Trophoblast cell (in vitro differentiated cells and primary cell): ENCODE results near the gene CPLX4.

Experiments used
- DNase-seq, 2 donors: peaks; one replicate each; pipeline ENCODE4 v3.0.0-alpha.2; 2016
- H2AFZ ChIP-seq: 2 replicates; pipeline ENCODE4 v1.6.1; 2013; ENCODE audit warnings: low read length, moderate library complexity, mild to moderate bottlenecking; ENCODE audit not compliant: insufficient read depth, poor library complexity
- H2AK5ac ChIP-seq: 2 replicates; pipeline ENCODE4 v1.6.1; 2013; ENCODE audit warnings: mild to moderate bottlenecking, low read length
- H2BK120ac ChIP-seq: 2 replicates; pipeline ENCODE4 v1.6.1; 2013; ENCODE audit warnings: low read length, mild to moderate bottlenecking, moderate library complexity; ENCODE audit not compliant: insufficient read depth, poor library complexity
- H2BK12ac ChIP-seq: 2 replicates; pipeline ENCODE4 v1.6.1; 2013; ENCODE audit warnings: mild to moderate bottlenecking, low read length, moderate library complexity
- H2BK5ac ChIP-seq: 2 replicates; pipeline ENCODE4 v1.6.1; 2013; ENCODE audit warnings: low read length, low read depth, moderate library complexity, mild to moderate bottlenecking; ENCODE audit not compliant: poor library complexity
- H3K14ac ChIP-seq: 2 replicates; pipeline ENCODE4 v1.6.1; 2013; ENCODE audit warnings: mild to moderate bottlenecking, low read length
- H3K18ac ChIP-seq: 2 replicates; pipeline ENCODE4 v1.6.1; 2013; ENCODE audit warnings: mild to moderate bottlenecking, low read length
- H3K23ac ChIP-seq: 2 replicates; pipeline ENCODE4 v1.6.1; 2013; ENCODE audit warnings: low read length
- H3K27ac ChIP-seq: 2 replicates; pipeline ENCODE4 v1.5.1; 2013; ENCODE audit warnings: low read depth, mild to moderate bottlenecking, inconsistent platforms, low read length, moderate library complexity
- H3K27me3 ChIP-seq: 2 replicates; pipeline ENCODE4 v1.6.1; 2013; ENCODE audit warnings: inconsistent platforms, mild to moderate bottlenecking, low read length, moderate library complexity; ENCODE audit not compliant: insufficient read depth
- H3K36me3 ChIP-seq, 2 experiments: 1 replicate in 1 of 2; 2 replicates in 1 of 2; pipeline ENCODE4 v1.6.1; 2013; ENCODE audit warnings: low read length in 2 of 2, mild to moderate bottlenecking in 2 of 2, moderate library complexity in 1 of 2; ENCODE audit not compliant: insufficient read depth in 2 of 2, control insufficient read depth in 1 of 2
- H3K4ac ChIP-seq: 2 replicates; pipeline ENCODE4 v1.6.1; 2013; ENCODE audit warnings: low read depth, mild to moderate bottlenecking, low read length, moderate library complexity
- H3K4me1 ChIP-seq, 2 experiments: 1 replicate in 1 of 2; 2 replicates in 1 of 2; pipeline ENCODE4 v1.6.1; 2013; ENCODE audit warnings: low read length in 2 of 2, mild to moderate bottlenecking in 2 of 2, moderate library complexity in 1 of 2; ENCODE audit not compliant: insufficient read depth in 2 of 2, control insufficient read depth in 1 of 2
- H3K4me2 ChIP-seq: 2 replicates; pipeline ENCODE4 v1.6.1; 2013; ENCODE audit warnings: inconsistent platforms, mild to moderate bottlenecking, low read length, moderate library complexity
- H3K4me3 ChIP-seq: 2 replicates; pipeline ENCODE4 v1.5.1; 2013; ENCODE audit warnings: mild to moderate bottlenecking, low read depth, low read length, inconsistent platforms
- H3K79me1 ChIP-seq: one replicate; pipeline ENCODE4 v1.6.1; 2013; ENCODE audit warnings: low read length
- H3K79me2 ChIP-seq: 2 replicates; pipeline ENCODE4 v1.6.1; 2013; ENCODE audit warnings: low read length, mild to moderate bottlenecking; ENCODE audit not compliant: control insufficient read depth, insufficient read depth, poor library complexity
- H3K9ac ChIP-seq: 2 replicates; pipeline ENCODE4 v1.6.1; 2013; ENCODE audit warnings: mild to moderate bottlenecking, low read length
- H3K9me3 ChIP-seq: 2 replicates; pipeline ENCODE4 v1.6.1; 2013; ENCODE audit warnings: low read depth, mild to moderate bottlenecking, control low read depth, inconsistent platforms, low read length; ENCODE audit not compliant: insufficient read depth
- H4K12ac ChIP-seq: 2 replicates; pipeline ENCODE4 v1.6.1; 2013; ENCODE audit warnings: low read depth, mild to moderate bottlenecking, low read length, moderate library complexity
- H4K8ac ChIP-seq: 2 replicates; pipeline ENCODE4 v1.6.1; 2013; ENCODE audit warnings: low read depth, mild to moderate bottlenecking, low read length, moderate library complexity
- H4K91ac ChIP-seq: one replicate; pipeline ENCODE4 v1.6.1; 2013; ENCODE audit warnings: low read depth, mild to moderate bottlenecking, low read length, moderate library complexity
- WGBS: extraction: QIAGEN DNeasy Blood & Tissue Kit; methylation state at CpG from one replicate; pipeline ENCODE4 v1.1.7; 2013; ENCODE audit warnings: missing lambda C conversion rate; ENCODE audit not compliant: insufficient read length, insufficient coverage; ENCODE audit errors: extremely low coverage; 5-methylcytosine and 5-hydroxymethylcytosine counted together

Gene CPLX4

GRCh38 chr18:59308938-59309260 lies 9.6 kb downstream of the CPLX4 start:
- no peak overlapping the region for H2BK120ac ChIP-seq
- H2AFZ ChIP-seq, result no peak overlapping the region
- H3K4ac ChIP-seq, result no peak overlapping the region
- H3K4me3 ChIP-seq, result no peak overlapping the region
- H4K91ac ChIP-seq, result no peak overlapping the region
- H4K8ac ChIP-seq, result no peak overlapping the region
- no peak overlapping the region for H3K14ac ChIP-seq
- peak overlapping the region; percentile 58 for H3K4me2 ChIP-seq
- no peak overlapping the region for H3K23ac ChIP-seq
- H4K12ac ChIP-seq, result no peak overlapping the region
- H3K9me3 ChIP-seq, result no peaks in the 10 kb centered on the region
- no peak overlapping the region for H2BK12ac ChIP-seq
- H2BK5ac ChIP-seq, result no peak overlapping the region
- H3K18ac ChIP-seq, result no peak overlapping the region
- WGBS, result no CpG with 5 or more reads among the region's 5 CpGs
- H3K27me3 ChIP-seq, result no peaks in the 10 kb centered on the region
- H3K27ac ChIP-seq, result no peak overlapping the region
- H2AK5ac ChIP-seq, result no peak overlapping the region
- DNase-seq, result no peak
- no peak overlapping the region for H3K9ac ChIP-seq
- no peaks in the 10 kb centered on the region for H3K79me2 ChIP-seq
- no peaks in the 10 kb centered on the region for H3K36me3 ChIP-seq
- H3K79me1 ChIP-seq, result no peaks in the 10 kb centered on the region
- H3K4me1 ChIP-seq, result peaks cover 0 to 2% of the 10 kb centered on the region in 2 experiments

- Histone ChIP-seq H2BK120ac (no peak overlapping the region), H3K18ac (no peak overlapping the region), H3K36me3 (no peaks in the 10 kb centered on the region), H3K9me3 (no peaks in the 10 kb centered on the region), H2AFZ (no peak overlapping the region), H3K14ac (no peak overlapping the region), H2AK5ac (no peak overlapping the region), H3K9ac (no peak overlapping the region), H3K4me1 (peaks cover 0 to 2% of the 10 kb centered on the region in 2 experiments), H3K23ac (no peak overlapping the region), H2BK5ac (no peak overlapping the region), H3K79me1 (no peaks in the 10 kb centered on the region), H4K8ac (no peak overlapping the region), H3K4ac (no peak overlapping the region), H2BK12ac (no peak overlapping the region), H3K27ac (no peak overlapping the region), H3K4me2 (peak overlapping the region; percentile 58), H3K79me2 (no peaks in the 10 kb centered on the region), H4K91ac (no peak overlapping the region), H3K4me3 (no peak overlapping the region), H3K27me3 (no peaks in the 10 kb centered on the region), H4K12ac (no peak overlapping the region)
- peak; percentile 50 to 78 for DNase-seq
- no CpG with 5 or more reads among the region's 46 CpGs for WGBS
Measured at GRCh38 chr18:59308248-59308937, 10.1 kb downstream of the CPLX4 start.

- Histone ChIP-seq H3K27ac (no peak overlapping the region), H3K4me3 (no peak overlapping the region), H4K8ac (no peak overlapping the region), H3K14ac (no peak overlapping the region), H4K91ac (no peak overlapping the region), H3K79me2 (no peaks in the 10 kb centered on the region), H3K9ac (no peak overlapping the region), H3K9me3 (no peaks in the 10 kb centered on the region), H3K4me2 (no peak overlapping the region), H3K4ac (no peak overlapping the region), H2AK5ac (no peak overlapping the region), H3K4me1 (peaks cover 0 to 2% of the 10 kb centered on the region in 2 experiments), H3K79me1 (no peaks in the 10 kb centered on the region), H2BK12ac (no peak overlapping the region), H3K23ac (no peak overlapping the region), H3K27me3 (no peaks in the 10 kb centered on the region), H2BK5ac (no peak overlapping the region), H3K36me3 (no peaks in the 10 kb centered on the region), H2AFZ (no peak overlapping the region), H3K18ac (no peak overlapping the region), H2BK120ac (no peak overlapping the region), H4K12ac (no peak overlapping the region)
- DNase-seq, result no peak
- no CpG with 5 or more reads among the region's 6 CpGs for WGBS
Measured at GRCh38 chr18:59306640-59307039, 11.8 kb downstream of the CPLX4 start.

GRCh38 chr18:59305295-59305694 lies 13.2 kb downstream of the CPLX4 start:
- no peak overlapping the region for H3K18ac ChIP-seq
- H3K9ac ChIP-seq, result no peak overlapping the region
- H3K27ac ChIP-seq, result no peak overlapping the region
- no peaks in the 10 kb centered on the region for H3K36me3 ChIP-seq
- no peak for DNase-seq
- no peak overlapping the region for H4K8ac ChIP-seq
- no peaks in the 10 kb centered on the region for H3K27me3 ChIP-seq
- no peak overlapping the region for H3K4ac ChIP-seq
- H4K12ac ChIP-seq, result no peak overlapping the region
- H3K4me3 ChIP-seq, result no peak overlapping the region
- H3K79me2 ChIP-seq, result no peaks in the 10 kb centered on the region
- no peak overlapping the region for H2BK12ac ChIP-seq
- H2BK120ac ChIP-seq, result no peak overlapping the region
- peaks cover 0 to 2% of the 10 kb centered on the region in 2 experiments for H3K4me1 ChIP-seq
- H2BK5ac ChIP-seq, result no peak overlapping the region
- no peaks in the 10 kb centered on the region for H3K79me1 ChIP-seq
- H2AK5ac ChIP-seq, result no peak overlapping the region
- no peak overlapping the region for H4K91ac ChIP-seq
- no peak overlapping the region for H3K23ac ChIP-seq
- WGBS, result no CpG with 5 or more reads among the region's 4 CpGs
- H2AFZ ChIP-seq, result no peak overlapping the region
- H3K9me3 ChIP-seq, result no peaks in the 10 kb centered on the region
- no peak overlapping the region for H3K14ac ChIP-seq
- H3K4me2 ChIP-seq, result no peak overlapping the region
